Stimulated activated CD8-positive, alpha-beta memory T cell treated with anti-CD3 and anti-CD28 coated beads, Interleukin-7, amount 100 ng/mL, for 1 hour (primary cell): ENCODE results near the gene CXCR2.

Experiments used
- DNase-seq, 2 donors: peaks; one replicate each; pipeline ENCODE4 v3.0.0-alpha.2; 2020; ENCODE audit warnings: low read depth in 2 of 2

CXCR2 gene

GRCh38 chr2:218186355-218186766 lies 60.5 kb downstream of the CXCR2 start:
- peak; percentile 37 to 47 for DNase-seq
